Measurements from ENCODE around the gene TMC7. TPM values are rescaled to one million over a fixed set of nuclear protein-coding genes. Genes with fewer than 3 reads are reported as not detected.

The TMC7 gene
- total RNA-seq, 2 donors from 2014 or later = 1.6 to 2.9 TPM

GRCh38 chr16:19092653-19093410 is 109.1 kb downstream of the TMC7 start:
- H3K9me3 ChIP-seq = no peaks in the 10 kb centered on the region
- intact Hi-C loops (cut with DNase I) = no loop called here
- DNase-seq (ENCODE audit: low spot score) = no peak
- no peaks in the 10 kb centered on the region for H3K4me1 ChIP-seq (replicated peaks)
- H3K4me3 ChIP-seq = no peak overlapping the region
- no peaks in the 10 kb centered on the region for H3K36me3 ChIP-seq
- TF ChIP-seq POLR2A (IDR thresholded peaks at IDR 0.05) = no peak
- TF ChIP-seq CTCF (IDR thresholded peaks at IDR 0.05) = no peak
- no peak for TF ChIP-seq POLR2AphosphoS5 (IDR thresholded peaks at IDR 0.05)
- no peaks in the 10 kb centered on the region for H3K27me3 ChIP-seq (replicated peaks; ENCODE audit: insufficient read depth)
- WGBS = 95% methylated on average over 2 of the region's 2 CpGs
- no peak overlapping the region for H3K27ac ChIP-seq

- TF ChIP-seq POLR2AphosphoS5 (IDR thresholded peaks at IDR 0.05) (no peak), POLR2A (IDR thresholded peaks at IDR 0.05) (no peak), CTCF (IDR thresholded peaks at IDR 0.05) (no peak)
- Histone ChIP-seq H3K4me1 (replicated peaks) (no peaks in the 10 kb centered on the region), H3K36me3 (no peaks in the 10 kb centered on the region), H3K4me3 (no peak overlapping the region), H3K9me3 (no peaks in the 10 kb centered on the region), H3K27ac (no peak overlapping the region), H3K27me3 (replicated peaks; ENCODE audit: insufficient read depth) (no peaks in the 10 kb centered on the region)
- intact Hi-C loops (cut with DNase I) = no loop called here
- 85% methylated on average over 15 of the region's 15 CpGs for WGBS
- DNase-seq (ENCODE audit: low spot score) = no peak
Observed at GRCh38 chr16:19093631-19094541, 110.2 kb downstream of the TMC7 start.

- WGBS = 78% methylated on average over 11 of the region's 11 CpGs
Observed at GRCh38 chr16:19094542-19095365, 111.0 kb downstream of the TMC7 start.

GRCh38 chr16:19095654-19096053 is 111.9 kb downstream of the TMC7 start:
- H3K4me3 ChIP-seq = no peak overlapping the region
- no peaks in the 10 kb centered on the region for H3K27me3 ChIP-seq (replicated peaks; ENCODE audit: insufficient read depth)
- H3K4me1 ChIP-seq (replicated peaks) = no peaks in the 10 kb centered on the region
- H3K27ac ChIP-seq = no peak overlapping the region
- TF ChIP-seq CTCF (IDR thresholded peaks at IDR 0.05) = no peak
- TF ChIP-seq POLR2AphosphoS5 (IDR thresholded peaks at IDR 0.05) = no peak
- H3K9me3 ChIP-seq = no peaks in the 10 kb centered on the region
- no peak for DNase-seq (ENCODE audit: low spot score)
- no peaks in the 10 kb centered on the region for H3K36me3 ChIP-seq
- 72% methylated on average over 5 of the region's 5 CpGs for WGBS
- intact Hi-C loops (cut with DNase I) = no loop called here

More at GRCh38 chr16:19094542-19095365, 111.0 kb downstream of the TMC7 start:
- Histone ChIP-seq H3K4me3 (no peak overlapping the region), H3K27me3 (replicated peaks; ENCODE audit: insufficient read depth) (no peaks in the 10 kb centered on the region), H3K4me1 (replicated peaks) (no peaks in the 10 kb centered on the region), H3K36me3 (no peaks in the 10 kb centered on the region), H3K27ac (no peak overlapping the region), H3K9me3 (no peaks in the 10 kb centered on the region)
- intact Hi-C loops (cut with DNase I) = no loop called here
- DNase-seq (ENCODE audit: low spot score) = no peak
- TF ChIP-seq POLR2A (IDR thresholded peaks at IDR 0.05) = no peak
- TF ChIP-seq CTCF (IDR thresholded peaks at IDR 0.05) = no peak
- no peak for TF ChIP-seq POLR2AphosphoS5 (IDR thresholded peaks at IDR 0.05)

Data from prostate gland (tissue), 2 donors.